ENCODE results near the gene TMEM81. TPM values are rescaled to one million over a fixed set of nuclear protein-coding genes. Genes with fewer than 3 reads are reported as not detected.

Gene TMEM81
- total RNA-seq, 1 experiment from 2014 or later: 5.4 TPM

DNA sequence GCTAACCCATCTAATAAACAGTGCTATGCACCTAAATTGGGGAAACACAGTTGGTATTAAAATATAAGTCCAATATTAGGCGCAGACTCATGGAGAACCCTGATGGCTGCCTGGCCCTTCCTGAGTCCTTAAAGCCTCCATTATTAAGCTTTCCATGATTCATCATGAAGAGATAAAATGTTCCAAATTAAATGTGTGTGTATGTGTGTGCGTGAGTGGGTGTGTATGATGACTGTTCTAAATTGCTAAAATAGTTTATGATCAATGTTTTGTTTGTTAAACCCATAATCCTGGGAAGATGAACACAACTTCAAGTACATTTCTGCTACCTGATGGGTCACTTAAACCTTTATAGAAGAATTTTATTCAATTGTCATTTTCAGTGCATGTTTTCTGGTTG lies 43.8 kb upstream of the TMEM81 start:
- BruUV-seq (replicated peaks): no TSS peak
- Histone ChIP-seq H3K9me2 (ENCODE audit: insufficient read depth) (no peaks in the 10 kb centered on the region), H3K36me3 (ENCODE audit: low read depth) (no peaks in the 10 kb centered on the region), H3F3A (ENCODE audit: insufficient read depth, low read depth) (no peaks in the 10 kb centered on the region), H3K27me3 (ENCODE audit: insufficient read depth, low read depth) (no peaks in the 10 kb centered on the region), H3K79me2 (ENCODE audit: low read depth) (no peaks in the 10 kb centered on the region), H2AFZ (no peak overlapping the region), H3K4me2 (no peak overlapping the region), H3K4me3 (no peak overlapping the region), H3K9me3 (ENCODE audit: insufficient read depth, low read depth) (no peaks in the 10 kb centered on the region), H3K27ac (no peak overlapping the region), H4K20me1 (ENCODE audit: insufficient read depth) (no peaks in the 10 kb centered on the region), H3K4me1 (replicated peaks; ENCODE audit: insufficient read depth) (no peaks in the 10 kb centered on the region)
- intact Hi-C loops (cut with micrococcal nuclease; ENCODE audit: unreplicated experiment): no loop called here
- POLR2A ChIA-PET (ENCODE audit: unreplicated experiment): no interaction called here
- no peak for TF ChIP-seq EZH2 (IDR thresholded peaks at IDR 0.05; ENCODE audit: low read depth)
- TF ChIP-seq, protein P1, sequence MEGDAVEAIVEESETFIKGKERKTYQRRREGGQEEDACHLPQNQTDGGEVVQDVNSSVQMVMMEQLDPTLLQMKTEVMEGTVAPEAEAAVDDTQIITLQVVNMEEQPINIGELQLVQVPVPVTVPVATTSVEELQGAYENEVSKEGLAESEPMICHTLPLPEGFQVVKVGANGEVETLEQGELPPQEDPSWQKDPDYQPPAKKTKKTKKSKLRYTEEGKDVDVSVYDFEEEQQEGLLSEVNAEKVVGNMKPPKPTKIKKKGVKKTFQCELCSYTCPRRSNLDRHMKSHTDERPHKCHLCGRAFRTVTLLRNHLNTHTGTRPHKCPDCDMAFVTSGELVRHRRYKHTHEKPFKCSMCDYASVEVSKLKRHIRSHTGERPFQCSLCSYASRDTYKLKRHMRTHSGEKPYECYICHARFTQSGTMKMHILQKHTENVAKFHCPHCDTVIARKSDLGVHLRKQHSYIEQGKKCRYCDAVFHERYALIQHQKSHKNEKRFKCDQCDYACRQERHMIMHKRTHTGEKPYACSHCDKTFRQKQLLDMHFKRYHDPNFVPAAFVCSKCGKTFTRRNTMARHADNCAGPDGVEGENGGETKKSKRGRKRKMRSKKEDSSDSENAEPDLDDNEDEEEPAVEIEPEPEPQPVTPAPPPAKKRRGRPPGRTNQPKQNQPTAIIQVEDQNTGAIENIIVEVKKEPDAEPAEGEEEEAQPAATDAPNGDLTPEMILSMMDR (conservative IDR thresholded peaks at IDR 0.05): no peak
- CTCF ChIA-PET: no interaction called here
- DNase-seq: no peak

DNA sequence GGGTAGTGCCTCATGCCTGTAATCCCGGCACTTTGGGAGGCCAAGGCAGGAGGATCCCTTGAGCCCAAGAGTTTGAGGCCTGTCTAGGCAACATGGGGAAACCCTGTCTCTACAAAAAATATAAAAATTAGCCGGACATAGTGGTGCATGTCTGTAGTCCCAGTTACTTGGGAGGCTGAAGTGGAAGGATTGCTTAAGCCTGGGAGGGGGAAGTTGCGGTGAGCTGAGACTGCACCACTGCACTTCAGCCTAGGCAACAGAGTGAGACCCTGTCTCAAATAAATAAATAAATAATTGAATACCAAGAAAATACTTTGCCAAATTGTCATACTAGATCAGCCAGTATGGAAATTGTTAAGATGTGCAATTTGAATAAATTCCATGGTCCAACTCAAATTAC lies 43.4 kb upstream of the TMEM81 start:
- Histone ChIP-seq H3K27me3 (ENCODE audit: insufficient read depth, low read depth) (no peaks in the 10 kb centered on the region), H3K4me1 (replicated peaks; ENCODE audit: insufficient read depth) (no peaks in the 10 kb centered on the region), H3K27ac (no peak overlapping the region), H3K9me2 (ENCODE audit: insufficient read depth) (no peaks in the 10 kb centered on the region), H3K4me3 (no peak overlapping the region), H4K20me1 (ENCODE audit: insufficient read depth) (no peaks in the 10 kb centered on the region), H2AFZ (no peak overlapping the region), H3K36me3 (ENCODE audit: low read depth) (no peaks in the 10 kb centered on the region), H3K4me2 (no peak overlapping the region), H3K9me3 (ENCODE audit: insufficient read depth, low read depth) (no peaks in the 10 kb centered on the region), H3F3A (ENCODE audit: insufficient read depth, low read depth) (no peaks in the 10 kb centered on the region), H3K79me2 (ENCODE audit: low read depth) (no peaks in the 10 kb centered on the region)
- DNase-seq: no peak
- BruUV-seq (replicated peaks): no TSS peak
- intact Hi-C loops (cut with micrococcal nuclease; ENCODE audit: unreplicated experiment): no loop called here
- POLR2A ChIA-PET (ENCODE audit: unreplicated experiment): no interaction called here
- CTCF ChIA-PET: no interaction called here
- TF ChIP-seq, protein P1 (conservative IDR thresholded peaks at IDR 0.05): no peak
- TF ChIP-seq EZH2 (IDR thresholded peaks at IDR 0.05; ENCODE audit: low read depth): no peak

DNA sequence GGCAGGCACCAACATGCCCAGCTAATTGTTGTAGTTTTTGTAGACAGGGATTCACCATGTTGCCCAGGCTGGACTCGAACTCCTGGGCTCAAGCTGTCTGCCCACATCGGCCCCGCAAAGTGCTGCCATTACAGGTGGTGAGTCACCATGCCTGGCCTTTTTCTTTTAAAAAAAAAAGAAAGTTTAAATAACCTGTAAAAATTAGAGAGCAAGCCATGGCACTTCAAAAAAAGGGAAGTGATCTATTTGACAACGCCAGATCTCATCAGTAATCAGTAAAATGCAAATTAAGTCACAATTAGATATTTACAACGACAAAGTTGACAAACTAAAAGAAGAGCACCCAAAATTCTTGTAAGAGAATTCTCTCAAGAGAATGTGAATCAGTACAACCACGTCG lies 40.5 kb upstream of the TMEM81 start:
- H3K79me2 ChIP-seq (ENCODE audit: low read depth): peaks cover 20% of the 10 kb centered on the region
- H3F3A ChIP-seq (ENCODE audit: insufficient read depth, low read depth): no peaks in the 10 kb centered on the region
- no peak overlapping the region for H2AFZ ChIP-seq
- H3K4me1 ChIP-seq (replicated peaks; ENCODE audit: insufficient read depth): peaks cover 13% of the 10 kb centered on the region
- H4K20me1 ChIP-seq (ENCODE audit: insufficient read depth): peaks cover 3% of the 10 kb centered on the region; the same call in 1 of the 2 replicates
- H3K4me3 ChIP-seq: no peak overlapping the region
- ChIA-PET POLR2A (ENCODE audit: unreplicated experiment) (interaction anchor here (0.7 kb wide), 1 partner anchor 127 kb away, joined by 4 read pairs; no protein-coding TSS in a partner anchor), CTCF (no interaction called here)
- intact Hi-C loops (cut with micrococcal nuclease; ENCODE audit: unreplicated experiment): no loop called here
- H3K4me2 ChIP-seq: no peak overlapping the region
- TF ChIP-seq, protein P1 (conservative IDR thresholded peaks at IDR 0.05): no peak
- no peak for TF ChIP-seq EZH2 (IDR thresholded peaks at IDR 0.05; ENCODE audit: low read depth)
- no peak overlapping the region for H3K27ac ChIP-seq
- no peaks in the 10 kb centered on the region for H3K9me2 ChIP-seq (ENCODE audit: insufficient read depth)
- no peaks in the 10 kb centered on the region for H3K36me3 ChIP-seq (ENCODE audit: low read depth)
- H3K9me3 ChIP-seq (ENCODE audit: insufficient read depth, low read depth): no peaks in the 10 kb centered on the region
- DNase-seq: no peak
- no peaks in the 10 kb centered on the region for H3K27me3 ChIP-seq (ENCODE audit: insufficient read depth, low read depth)
- no TSS peak for BruUV-seq (replicated peaks)

Data from PC-9 (cell line).